Stimulated activated naive CD8-positive, alpha-beta T cell treated with anti-CD3 and anti-CD28 coated beads, Interleukin-15, amount 100 ng/mL, for 72 hours (primary cell): Measurements from ENCODE around the gene ZACN.
"Not testable (repeated sequence)": the region's sequence is repeated elsewhere in the genome, so short reads cannot be mapped to it uniquely, and the experiment has no call there.

Experiments used
- ATAC-seq: fragments of 150-1000 bp; cut with Tn5 transposase; 2 replicates; pipeline ENCODE4 v1.10.0; 2021; ENCODE audit warnings: mild to moderate bottlenecking, moderate library complexity
- DNase-seq, 2 donors: peaks; one replicate each; pipeline ENCODE4 v3.0.0; 2021 to 2022
- H3K27ac Mint-ChIP-seq, 2 donors: one replicate each; pipeline ENCODE4 v1.8.0; 2022; ENCODE audit warnings: mild to moderate bottlenecking in 2 of 2, mixed read lengths in 2 of 2, moderate library complexity in 2 of 2
- H3K27me3 Mint-ChIP-seq: one replicate; pipeline ENCODE4 v1.8.0; 2022; ENCODE audit warnings: mixed read lengths
- H3K4me1 Mint-ChIP-seq: one replicate; pipeline ENCODE4 v1.8.0; 2022; ENCODE audit warnings: mild to moderate bottlenecking, mixed read lengths
- H3K4me3 Mint-ChIP-seq, 2 donors: one replicate each; pipeline ENCODE4 v1.8.0; 2022; ENCODE audit warnings: mild to moderate bottlenecking in 2 of 2, mixed read lengths in 2 of 2, moderate library complexity in 1 of 2
- H3K9me3 Mint-ChIP-seq, 2 donors: one replicate each; pipeline ENCODE4 v1.8.0; 2022; ENCODE audit warnings: mixed read lengths in 2 of 2

Gene ZACN

GRCh38 chr17:76075364-76076145 is 3.4 kb upstream of the ZACN start:
- Mint-ChIP-seq H3K4me1 (peaks cover 66% of the 10 kb centered on the region), H3K27ac (no peak overlapping the region), H3K9me3 (no peaks in the 10 kb centered on the region), H3K27me3 (peaks cover 65% of the 10 kb centered on the region), H3K4me3 (peak overlapping the region; percentile 74 to 75)
- ATAC-seq (no peak), DNase-seq (no peak)

- Mint-ChIP-seq H3K4me3 (peak overlapping the region; percentile 73 to 82), H3K27me3 (peaks cover 65% of the 10 kb centered on the region), H3K4me1 (peaks cover 65% of the 10 kb centered on the region), H3K9me3 (no peaks in the 10 kb centered on the region), H3K27ac (peak overlapping the region in 1 of 2 donors; percentile 52)
- DNase-seq: peak in 1 of 2 donors; percentile 21
- no peak for ATAC-seq
Observed at GRCh38 chr17:76076146-76076764, 2.7 kb upstream of the ZACN start.

- peak; percentile 39 for ATAC-seq
- peak overlapping the region; percentile 6 to 87 for H3K27ac Mint-ChIP-seq
- H3K9me3 Mint-ChIP-seq: no peaks in the 10 kb centered on the region
- peaks cover 65% of the 10 kb centered on the region for H3K4me1 Mint-ChIP-seq
- peaks cover 65% of the 10 kb centered on the region for H3K27me3 Mint-ChIP-seq
- peak; percentile 36 to 54 for DNase-seq
- peak overlapping the region; percentile 73 to 82 for H3K4me3 Mint-ChIP-seq
Observed at GRCh38 chr17:76076765-76077583, 2.0 kb upstream of the ZACN start.

- ATAC-seq: no peak
- DNase-seq: no peak
- Mint-ChIP-seq H3K4me1 (peaks cover 65% of the 10 kb centered on the region), H3K4me3 (peak overlapping the region in 1 of 2 donors; percentile 82), H3K27ac (peak overlapping the region in 1 of 2 donors; percentile 87), H3K9me3 (no peaks in the 10 kb centered on the region), H3K27me3 (peaks cover 65% of the 10 kb centered on the region)
Observed at GRCh38 chr17:76077584-76078110, 1.3 kb upstream of the ZACN start.

GRCh38 chr17:76078370-76078769 is 612 bp upstream of the ZACN start:
- not testable (repeated sequence) for H3K9me3 Mint-ChIP-seq, DNase-seq, ATAC-seq
- Mint-ChIP-seq H3K4me1 (peaks cover 65% of the 10 kb centered on the region), H3K4me3 (peak overlapping the region in 1 of 2 donors; percentile 29), H3K27me3 (peaks cover 63% of the 10 kb centered on the region), H3K27ac (peak overlapping the region in 1 of 2 donors; percentile 7)

GRCh38 chr17:76079535-76079955 is 563 bp downstream of the ZACN start:
- no peak overlapping the region for H3K27ac Mint-ChIP-seq
- no peak for DNase-seq
- no peaks in the 10 kb centered on the region for H3K9me3 Mint-ChIP-seq
- H3K27me3 Mint-ChIP-seq: peaks cover 51% of the 10 kb centered on the region
- no peak overlapping the region for H3K4me3 Mint-ChIP-seq
- ATAC-seq: peak; percentile 8
- peaks cover 65% of the 10 kb centered on the region for H3K4me1 Mint-ChIP-seq

GRCh38 chr17:76079956-76080767 is 1.2 kb downstream of the ZACN start:
- Mint-ChIP-seq H3K27ac (peak overlapping the region in 1 of 2 donors; percentile 13), H3K9me3 (no peaks in the 10 kb centered on the region), H3K4me3 (no peak overlapping the region), H3K4me1 (peaks cover 58% of the 10 kb centered on the region), H3K27me3 (peaks cover 45% of the 10 kb centered on the region)
- ATAC-seq: no peak
- no peak for DNase-seq

GRCh38 chr17:76080768-76081287 is 1.8 kb downstream of the ZACN start:
- no peaks in the 10 kb centered on the region for H3K9me3 Mint-ChIP-seq
- peaks cover 52% of the 10 kb centered on the region for H3K4me1 Mint-ChIP-seq
- no peak for ATAC-seq
- DNase-seq: no peak
- H3K27ac Mint-ChIP-seq: peak overlapping the region in 1 of 2 donors; percentile 13
- no peak overlapping the region for H3K4me3 Mint-ChIP-seq
- peaks cover 39% of the 10 kb centered on the region for H3K27me3 Mint-ChIP-seq

- DNase-seq (no peak), ATAC-seq (no peak)
- Mint-ChIP-seq H3K27ac (no peak overlapping the region), H3K27me3 (peaks cover 31% of the 10 kb centered on the region), H3K4me3 (no peak overlapping the region), H3K9me3 (no peaks in the 10 kb centered on the region), H3K4me1 (peaks cover 44% of the 10 kb centered on the region)
Observed at GRCh38 chr17:76081295-76082210, 2.6 kb downstream of the ZACN start.

GRCh38 chr17:76082326-76083251 is 3.6 kb downstream of the ZACN start:
- Mint-ChIP-seq H3K27ac (peak overlapping the region in 1 of 2 donors; percentile 35), H3K27me3 (peaks cover 21% of the 10 kb centered on the region), H3K4me3 (no peak overlapping the region), H3K9me3 (no peaks in the 10 kb centered on the region), H3K4me1 (peaks cover 34% of the 10 kb centered on the region)
- ATAC-seq (no peak), DNase-seq (no peak)

GRCh38 chr17:76083536-76084182 is 4.7 kb downstream of the ZACN start:
- ATAC-seq (no peak), DNase-seq (no peak)
- H3K4me3 Mint-ChIP-seq: no peak overlapping the region
- H3K4me1 Mint-ChIP-seq: peaks cover 23% of the 10 kb centered on the region
- peaks cover 10% of the 10 kb centered on the region for H3K27me3 Mint-ChIP-seq
- no peak overlapping the region for H3K27ac Mint-ChIP-seq
- H3K9me3 Mint-ChIP-seq: no peaks in the 10 kb centered on the region

GRCh38 chr17:76085066-76085730 is 6.2 kb downstream of the ZACN start:
- Mint-ChIP-seq H3K4me1 (peaks cover 8% of the 10 kb centered on the region), H3K4me3 (no peak overlapping the region), H3K27ac (no peak overlapping the region), H3K27me3 (no peaks in the 10 kb centered on the region), H3K9me3 (no peaks in the 10 kb centered on the region)
- DNase-seq (no peak), ATAC-seq (no peak)
